Skeletal muscle tissue (tissue), 4 donors: ENCODE results near the gene ZNF521. TPM values are rescaled to one million over a fixed set of nuclear protein-coding genes. Genes with fewer than 3 reads are reported as not detected.

Experiments used
- H3K27ac ChIP-seq: one replicate; pipeline ENCODE4 v1.7.0; 2013; ENCODE audit warnings: mild to moderate bottlenecking, low read depth, low read length, inconsistent platforms
- H3K27me3 ChIP-seq, 3 donors: one replicate each; pipeline ENCODE4 v1.7.0; 2013; ENCODE audit warnings: low read length in 3 of 3; ENCODE audit not compliant: control insufficient read depth in 3 of 3, insufficient read depth in 3 of 3
- H3K36me3 ChIP-seq, 3 donors: one replicate each; pipeline ENCODE4 v1.7.0; 2013; ENCODE audit warnings: low read length in 3 of 3; ENCODE audit not compliant: control insufficient read depth in 3 of 3, insufficient read depth in 3 of 3
- H3K4me1 ChIP-seq, 3 donors: one replicate each; pipeline ENCODE4 v1.7.0; 2013; ENCODE audit warnings: low read length in 3 of 3, mild to moderate bottlenecking in 3 of 3; ENCODE audit not compliant: control insufficient read depth in 3 of 3, insufficient read depth in 3 of 3
- H3K4me3 ChIP-seq, 3 donors: one replicate each; pipeline ENCODE4 v1.7.0; 2013; ENCODE audit warnings: low read length in 3 of 3
- H3K9ac ChIP-seq, 3 donors: one replicate each; pipeline ENCODE4 v1.7.0; 2013; ENCODE audit warnings: low read length in 3 of 3, mild to moderate bottlenecking in 3 of 3, moderate library complexity in 2 of 3, low read depth in 1 of 3
- H3K9me3 ChIP-seq, 3 donors: one replicate each; pipeline ENCODE4 v1.7.0; 2013; ENCODE audit warnings: low read length in 3 of 3; ENCODE audit not compliant: control insufficient read depth in 3 of 3
- total RNA-seq: library from RNA; depleted of rRNA; stranded (reverse); fragments of >200 nt; gene quantifications from one replicate; pipeline ENCODE4 v1.2.3, GENCODE V29; 2014
- donor health status: Osteomylitis.

ZNF521 gene
- total RNA-seq, 1 donor from 2014 or later: 40.2 TPM

GRCh38 chr18:25235401-25236042 lies 116.4 kb downstream of the ZNF521 start:
- H3K4me3 ChIP-seq: no peak overlapping the region
- H3K9me3 ChIP-seq: no peaks in the 10 kb centered on the region
- no peaks in the 10 kb centered on the region for H3K27me3 ChIP-seq
- H3K27ac ChIP-seq: no peak overlapping the region
- no peaks in the 10 kb centered on the region for H3K36me3 ChIP-seq
- H3K4me1 ChIP-seq: peaks cover 7 to 19% (median 17%) of the 10 kb centered on the region in 3 donors
- no peak overlapping the region for H3K9ac ChIP-seq

- peaks cover 10 to 26% (median 21%) of the 10 kb centered on the region in 3 donors for H3K4me1 ChIP-seq
- H3K27ac ChIP-seq: no peak overlapping the region
- H3K4me3 ChIP-seq: no peak overlapping the region
These were observed 117.1 kb downstream of the ZNF521 start for GRCh38 chr18:25234740-25235345.

GRCh38 chr18:25234322-25234639 lies 117.7 kb downstream of the ZNF521 start:
- peak overlapping the region in 1 of 3 donors; percentile 43 for H3K4me3 ChIP-seq
- H3K4me1 ChIP-seq: peaks cover 10 to 28% (median 21%) of the 10 kb centered on the region in 3 donors
- H3K9ac ChIP-seq: peak overlapping the region in 1 of 3 donors; percentile 10
- H3K9me3 ChIP-seq: no peaks in the 10 kb centered on the region
- H3K36me3 ChIP-seq: no peaks in the 10 kb centered on the region
- peak overlapping the region; percentile 20 for H3K27ac ChIP-seq
- H3K27me3 ChIP-seq: no peaks in the 10 kb centered on the region

More at GRCh38 chr18:25234740-25235345, 117.1 kb downstream of the ZNF521 start:
- Histone ChIP-seq H3K36me3 (no peaks in the 10 kb centered on the region), H3K27me3 (no peaks in the 10 kb centered on the region), H3K9ac (no peak overlapping the region), H3K9me3 (no peaks in the 10 kb centered on the region)

GRCh38 chr18:25233528-25234321 lies 118.2 kb downstream of the ZNF521 start:
- H3K4me1 ChIP-seq: peaks cover 10 to 27% (median 17%) of the 10 kb centered on the region in 3 donors
- no peaks in the 10 kb centered on the region for H3K9me3 ChIP-seq
- peak overlapping the region in 1 of 3 donors; percentile 57 for H3K4me3 ChIP-seq
- no peaks in the 10 kb centered on the region for H3K36me3 ChIP-seq
- H3K9ac ChIP-seq: peak overlapping the region in 1 of 3 donors; percentile 10
- H3K27me3 ChIP-seq: no peaks in the 10 kb centered on the region
- H3K27ac ChIP-seq: peak overlapping the region; percentile 20

- Histone ChIP-seq H3K36me3 (peaks cover 0 to 10% (median 0%) of the 10 kb centered on the region in 3 donors), H3K27ac (peak overlapping the region; percentile 51), H3K9ac (no peak overlapping the region), H3K27me3 (no peaks in the 10 kb centered on the region), H3K9me3 (no peaks in the 10 kb centered on the region), H3K4me3 (peak overlapping the region in 2 of 3 donors; percentile 30 to 48), H3K4me1 (peaks cover 9 to 25% (median 10%) of the 10 kb centered on the region in 3 donors)
These were observed 120.7 kb downstream of the ZNF521 start for GRCh38 chr18:25231327-25231691.

- Histone ChIP-seq H3K27ac (peak overlapping the region; percentile 51), H3K9me3 (no peaks in the 10 kb centered on the region), H3K9ac (peak overlapping the region in 2 of 3 donors; percentile 1 to 43), H3K27me3 (no peaks in the 10 kb centered on the region), H3K4me3 (peak overlapping the region in 2 of 3 donors; percentile 30 to 48), H3K36me3 (peaks cover 0 to 11% (median 0%) of the 10 kb centered on the region in 3 donors), H3K4me1 (peaks cover 9 to 25% (median 10%) of the 10 kb centered on the region in 3 donors)
These were observed 121.2 kb downstream of the ZNF521 start for GRCh38 chr18:25230658-25231326.

- no peak overlapping the region for H3K9ac ChIP-seq
- peaks cover 0 to 16% (median 0%) of the 10 kb centered on the region in 3 donors for H3K36me3 ChIP-seq
- H3K4me1 ChIP-seq: peaks cover 10 to 25% (median 10%) of the 10 kb centered on the region in 3 donors
- H3K4me3 ChIP-seq: no peak overlapping the region
- H3K9me3 ChIP-seq: no peaks in the 10 kb centered on the region
- no peaks in the 10 kb centered on the region for H3K27me3 ChIP-seq
- peak overlapping the region; percentile 43 for H3K27ac ChIP-seq
These were observed 122.0 kb downstream of the ZNF521 start for GRCh38 chr18:25229920-25230319.

GRCh38 chr18:25229081-25229480 lies 122.9 kb downstream of the ZNF521 start:
- Histone ChIP-seq H3K4me3 (no peak overlapping the region), H3K9me3 (no peaks in the 10 kb centered on the region), H3K9ac (no peak overlapping the region), H3K4me1 (peaks cover 10 to 28% (median 18%) of the 10 kb centered on the region in 3 donors), H3K27me3 (no peaks in the 10 kb centered on the region), H3K36me3 (peaks cover 0 to 16% (median 0%) of the 10 kb centered on the region in 3 donors), H3K27ac (peak overlapping the region; percentile 27)

GRCh38 chr18:25228410-25228809 lies 123.6 kb downstream of the ZNF521 start:
- Histone ChIP-seq H3K36me3 (peaks cover 0 to 16% (median 0%) of the 10 kb centered on the region in 3 donors), H3K4me1 (peaks cover 10 to 30% (median 20%) of the 10 kb centered on the region in 3 donors), H3K27me3 (no peaks in the 10 kb centered on the region), H3K9ac (no peak overlapping the region), H3K27ac (peak overlapping the region; percentile 27), H3K9me3 (no peaks in the 10 kb centered on the region), H3K4me3 (no peak overlapping the region)
